NCI-H2107 treated with DMSO at 0.1 percent for 48 hours (cell line): ENCODE measurements around the gene SLC39A2.
A peak's percentile ranks its signal among the peaks of the same experiment; 100 is the strongest.
"Not testable (repeated sequence)": the region's sequence is repeated elsewhere in the genome, so short reads cannot be mapped to it uniquely, and the experiment has no call there.

ENCODE experiments used
- DNase-seq: peaks from one replicate; lab custom pipeline; 2025; ENCODE audit not compliant: unreplicated experiment; lab: John Stamatoyannopoulos, UW

Gene SLC39A2

GRCh38 chr14:21024585-21025370 is 25.7 kb downstream of the SLC39A2 start, which contains the start of gene NDRG2:
Gene NDRG2 (minus strand): TSS chr14:21025061. CDS start chr14:21023315, 1,746 bp downstream.
- DNase-seq, result peak; percentile 12

GRCh38 chr14:21025371-21026273 is 26.5 kb downstream of the SLC39A2 start:
- DNase-seq, result no peak

DNA sequence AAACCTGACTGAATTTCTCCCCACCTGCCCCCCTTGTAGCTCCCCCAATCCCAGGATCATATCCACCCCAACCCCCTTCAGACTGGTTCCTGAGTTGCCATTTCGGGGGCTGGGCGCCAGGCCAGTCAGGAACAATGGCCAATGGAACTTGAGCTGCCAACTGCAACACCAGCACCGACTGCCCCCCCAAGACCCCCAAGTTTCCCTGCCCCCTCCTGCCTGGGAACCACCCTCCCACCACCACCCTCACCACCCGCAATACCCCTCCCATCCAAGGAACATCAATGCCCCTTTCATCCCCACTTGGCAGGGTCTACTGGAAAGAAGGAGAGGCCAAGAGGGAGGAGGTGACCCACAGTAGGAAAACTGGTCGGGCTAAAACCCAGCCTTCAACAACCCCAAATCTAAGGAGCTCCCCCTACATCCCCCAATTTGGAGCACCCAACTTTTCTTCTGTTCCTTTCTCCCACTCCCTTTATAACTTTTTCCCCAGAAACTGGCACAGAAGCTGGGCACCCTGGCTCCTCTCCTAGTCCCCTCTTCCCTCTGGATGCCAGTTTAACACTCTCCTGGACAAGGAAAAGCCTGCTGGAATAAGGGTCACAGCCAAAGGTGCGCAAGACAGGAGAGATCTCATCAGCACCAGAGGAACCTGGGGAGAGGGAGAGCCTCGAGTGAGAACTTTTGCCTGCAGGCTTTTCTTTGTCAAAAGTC is 27.3 kb downstream of the SLC39A2 start:
- DNase-seq, result no peak

- DNase-seq, result no peak
Measured at GRCh38 chr14:21026988-21027315, 27.9 kb downstream of the SLC39A2 start.

DNA sequence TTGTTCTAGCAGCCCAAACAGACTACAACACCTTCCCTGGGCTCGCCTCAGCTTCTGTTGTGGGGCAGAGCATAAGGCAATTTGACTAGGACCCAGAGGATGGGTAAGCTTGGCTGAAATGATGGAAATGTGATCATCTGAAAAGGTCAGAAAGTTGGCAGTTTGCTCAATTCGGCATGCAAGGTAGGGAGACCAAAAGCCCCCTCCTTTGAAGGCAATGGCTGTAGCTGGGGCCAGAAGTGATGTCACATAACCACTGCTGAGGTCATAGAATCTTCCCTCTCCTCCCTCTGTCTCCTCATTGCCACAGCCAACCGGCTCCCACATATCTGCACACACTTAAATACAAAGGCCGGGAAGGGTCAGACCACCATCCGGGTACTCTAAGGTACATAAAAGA is 30.8 kb downstream of the SLC39A2 start, which contains the start of gene TPPP2:
TSS of gene TPPP2 (plus strand) at position 301 of the 400 bp plus-strand sequence. CDS start 365 bp downstream, outside the sequence.
- DNase-seq, result no peak

- DNase-seq, result no peak
Measured at GRCh38 chr14:21030531-21030930, 31.4 kb downstream of the SLC39A2 start.

DNA sequence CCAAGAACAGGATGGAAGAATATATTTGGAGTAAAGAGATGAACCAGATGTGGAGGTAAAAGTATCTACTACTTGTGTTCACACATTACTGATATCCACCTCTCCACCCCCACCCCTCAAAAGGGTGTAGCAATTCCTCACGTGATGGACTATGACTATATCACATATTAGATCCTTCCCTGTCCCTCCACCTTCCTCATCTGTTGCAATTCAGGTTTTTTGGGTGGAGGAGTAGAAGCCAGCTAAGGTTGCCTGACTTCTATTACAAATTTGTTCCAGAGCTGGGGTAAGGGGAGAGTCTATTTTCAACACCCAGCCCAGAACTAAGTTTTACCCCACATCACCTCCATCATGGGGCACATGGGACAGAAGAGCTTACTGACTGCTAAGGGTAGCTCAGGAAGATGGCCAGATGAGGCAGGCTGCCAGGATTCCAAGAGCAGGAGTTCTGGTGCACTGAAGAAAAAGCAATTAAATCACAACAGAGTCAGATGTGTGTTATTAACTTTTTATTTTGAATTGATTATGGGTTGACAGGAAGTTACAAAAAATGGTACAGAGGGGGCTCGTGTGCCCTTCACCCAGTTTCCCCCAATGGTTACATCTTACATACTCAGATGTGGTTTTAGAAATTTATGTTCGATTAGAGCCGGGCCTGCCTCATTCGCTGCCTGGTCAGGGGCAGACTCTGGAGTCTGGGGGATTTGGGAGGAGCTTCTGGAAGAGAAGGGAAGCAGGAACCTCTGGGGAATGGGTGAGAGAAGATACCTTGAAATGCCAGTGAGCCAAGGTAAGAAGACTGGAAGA is 33.4 kb downstream of the SLC39A2 start:
- DNase-seq, result no peak

DNA sequence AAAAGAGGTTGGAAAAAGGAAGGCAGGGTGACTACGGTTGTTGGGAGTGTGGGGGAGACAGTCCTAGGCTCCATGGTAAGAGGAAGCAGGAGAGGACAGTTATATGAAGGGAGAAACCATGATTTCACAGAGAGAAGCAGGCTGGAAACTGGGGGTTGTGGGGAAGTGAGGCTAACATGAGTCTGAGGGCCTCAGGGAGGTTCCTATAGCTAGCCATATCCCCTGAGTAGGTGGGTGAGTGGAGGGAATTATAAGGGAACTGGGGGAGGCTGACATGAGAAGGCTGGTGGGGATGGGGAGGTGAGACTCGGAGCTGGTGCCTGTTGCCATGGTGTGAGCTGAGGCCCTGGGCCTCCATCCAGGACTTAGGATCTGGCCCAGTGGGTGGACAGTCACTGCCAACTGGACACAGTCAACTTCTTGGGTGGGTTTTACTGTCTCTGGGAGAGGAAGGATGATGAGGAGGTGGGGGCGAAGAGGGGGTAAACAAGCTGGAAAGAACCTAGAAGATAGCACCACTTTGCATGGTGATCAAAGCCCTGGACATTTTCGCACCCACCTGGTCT is 34.1 kb downstream of the SLC39A2 start:
- DNase-seq, result no peak

- no peak for DNase-seq
Measured at GRCh38 chr14:21034707-21035106, 35.6 kb downstream of the SLC39A2 start, which contains the start of gene RNASE13. Gene RNASE13 (minus strand): TSS chr14:21034807. CDS start chr14:21034288, 519 bp downstream.

- no peak for DNase-seq
Measured at GRCh38 chr14:21036751-21037150, 37.7 kb downstream of the SLC39A2 start.

DNA sequence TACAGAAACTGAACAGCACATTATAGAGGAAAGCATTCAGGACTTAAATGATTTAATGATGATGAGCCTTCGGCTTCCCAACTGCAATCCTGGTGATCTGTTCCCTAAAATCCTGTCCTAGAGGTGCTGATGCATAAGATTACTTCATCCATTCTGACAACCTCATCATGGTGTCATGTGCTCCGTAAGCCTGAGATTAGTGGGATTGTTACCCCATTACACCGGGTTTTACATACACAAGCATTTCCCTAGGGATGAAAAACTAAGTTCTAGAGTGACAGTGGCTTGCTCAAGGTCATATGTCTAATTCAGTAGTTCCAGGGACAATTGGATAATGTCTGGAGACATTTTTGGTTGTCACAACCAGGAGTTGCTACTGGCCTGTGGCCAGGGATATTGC is 38.1 kb downstream of the SLC39A2 start:
- DNase-seq, result no peak

DNA sequence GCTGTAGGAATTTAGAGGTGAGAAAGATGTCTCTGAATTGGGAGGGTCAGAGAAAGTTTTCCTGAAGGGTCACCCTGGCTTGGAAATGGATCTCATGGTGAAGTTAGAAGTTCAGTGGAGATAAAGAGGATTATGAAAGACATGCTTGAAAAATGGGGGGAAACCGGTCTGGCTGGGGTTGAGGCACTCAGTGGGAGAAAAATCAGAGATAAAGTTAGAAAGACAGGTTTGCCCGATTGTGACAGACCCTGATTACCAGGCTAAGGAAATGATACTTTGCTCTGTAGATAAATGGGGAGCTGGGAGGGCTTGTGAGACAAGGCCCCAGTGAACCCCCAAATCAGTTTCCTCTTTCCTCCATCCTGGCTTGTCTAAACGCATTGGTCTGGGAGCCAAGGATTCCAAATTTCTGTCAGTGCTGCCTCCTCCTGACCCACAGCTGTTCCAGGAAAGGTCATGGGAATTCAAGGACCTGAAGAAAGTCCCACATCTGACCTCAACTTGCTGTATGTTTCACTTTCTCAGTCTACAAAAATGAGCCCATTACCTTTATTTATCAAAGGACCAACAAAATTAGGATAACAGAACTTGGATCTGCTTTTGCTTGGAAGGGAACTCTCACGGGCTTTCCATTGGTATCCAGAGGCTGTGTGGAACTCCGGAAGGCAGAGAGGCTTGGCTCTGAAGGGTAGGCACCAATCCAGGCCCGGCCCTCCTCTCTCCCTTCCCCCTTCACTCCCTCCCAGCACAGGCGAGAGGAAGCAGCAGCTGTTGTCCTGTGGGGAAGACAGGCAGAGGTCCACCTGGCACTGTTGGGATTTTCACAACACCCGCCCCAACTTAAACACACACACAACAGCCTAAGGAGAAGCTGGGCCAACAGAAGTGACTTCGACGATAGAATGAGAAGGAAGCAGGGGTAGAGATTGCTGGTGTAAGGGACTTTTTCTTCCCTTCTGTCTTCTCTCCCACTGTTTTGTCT is 39.6 kb downstream of the SLC39A2 start:
- no peak for DNase-seq

DNA sequence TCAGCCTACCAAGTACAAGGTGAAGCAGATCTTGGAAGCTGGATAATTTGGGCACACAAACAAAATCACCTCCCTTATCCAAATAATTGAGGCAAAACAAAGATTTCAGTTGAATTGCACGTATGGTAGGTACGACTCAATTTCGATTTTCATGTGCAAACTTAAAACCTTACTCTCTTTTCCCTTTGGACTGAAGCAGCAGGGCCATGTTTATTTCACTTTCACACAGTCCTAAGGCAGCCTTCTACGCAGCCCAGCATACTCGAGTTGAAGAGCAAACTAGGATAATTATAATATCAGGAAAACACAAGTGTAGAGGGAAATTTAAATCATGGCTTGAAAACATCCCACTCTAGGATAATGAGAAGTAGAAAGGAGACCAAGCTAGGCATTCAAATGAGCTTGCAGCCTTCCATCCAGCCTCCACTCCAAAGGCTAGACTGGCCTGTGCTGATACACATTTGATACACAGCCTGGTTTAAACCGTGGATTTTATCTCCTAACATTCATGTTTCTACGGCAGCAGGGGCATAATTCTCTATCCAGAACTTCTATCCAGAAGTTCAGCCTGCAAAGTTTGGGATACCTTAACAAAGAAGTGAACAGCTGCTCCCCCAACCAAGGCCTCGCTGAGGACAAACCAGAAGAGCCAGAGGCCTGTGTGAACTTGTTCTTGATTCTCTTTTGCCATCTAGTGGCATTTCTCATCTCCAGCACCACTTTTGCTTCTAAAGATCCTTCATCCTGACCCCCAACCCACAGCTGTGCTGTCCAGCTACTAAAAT is 40.7 kb downstream of the SLC39A2 start:
- peak; percentile 52 for DNase-seq

DNA sequence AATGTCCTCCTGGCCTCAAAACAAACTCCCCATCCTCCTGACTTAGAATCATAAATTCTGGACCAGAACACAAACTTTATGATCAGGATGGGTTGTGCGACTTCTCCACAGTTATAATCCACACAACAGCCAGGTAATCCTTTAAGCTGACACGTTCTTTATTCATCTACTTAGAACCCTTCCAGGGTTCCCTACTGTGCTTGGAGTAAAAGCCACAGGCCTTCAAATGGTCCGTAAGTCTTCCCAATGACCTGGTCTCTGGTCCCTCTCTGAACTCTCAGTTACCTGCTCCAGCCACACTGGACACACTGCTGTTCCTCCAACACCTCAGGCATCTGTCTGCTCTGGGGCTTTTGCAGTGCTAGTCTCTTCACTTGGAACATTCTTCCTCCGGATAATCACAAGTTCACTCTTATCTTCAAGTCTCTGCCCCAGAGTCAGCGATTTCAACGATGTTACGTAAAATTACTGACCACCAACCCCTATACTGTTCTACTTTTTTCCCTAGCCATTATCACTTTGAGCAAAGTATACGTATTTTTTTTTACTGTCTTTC is 41.4 kb downstream of the SLC39A2 start:
- no peak for DNase-seq

DNA sequence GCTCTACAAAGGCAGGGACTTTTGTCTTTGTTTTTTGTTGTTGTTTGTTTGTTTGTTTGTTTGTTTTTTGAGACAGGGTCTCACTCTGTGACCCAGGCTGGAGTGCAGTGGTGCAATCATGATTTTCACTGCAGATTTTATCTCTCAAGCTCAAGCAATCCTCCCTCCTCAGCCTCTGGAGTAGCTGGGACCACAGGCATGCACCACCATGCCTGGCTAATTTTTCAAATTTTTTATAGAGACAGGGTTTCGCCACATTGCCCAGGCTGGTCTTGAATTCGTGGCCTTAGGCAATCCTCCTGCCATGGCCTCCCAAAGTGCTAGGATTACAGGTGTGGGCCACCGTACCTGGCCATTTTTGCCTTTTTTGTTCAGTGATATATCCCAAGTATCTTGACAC is 41.8 kb downstream of the SLC39A2 start:
- not testable (repeated sequence) for DNase-seq

- no peak for DNase-seq
Measured at GRCh38 chr14:21041676-21042433, 42.8 kb downstream of the SLC39A2 start, which contains the start of gene RNASE7. Gene RNASE7 (plus strand): TSS chr14:21042362. CDS start chr14:21042993, 631 bp downstream.

DNA sequence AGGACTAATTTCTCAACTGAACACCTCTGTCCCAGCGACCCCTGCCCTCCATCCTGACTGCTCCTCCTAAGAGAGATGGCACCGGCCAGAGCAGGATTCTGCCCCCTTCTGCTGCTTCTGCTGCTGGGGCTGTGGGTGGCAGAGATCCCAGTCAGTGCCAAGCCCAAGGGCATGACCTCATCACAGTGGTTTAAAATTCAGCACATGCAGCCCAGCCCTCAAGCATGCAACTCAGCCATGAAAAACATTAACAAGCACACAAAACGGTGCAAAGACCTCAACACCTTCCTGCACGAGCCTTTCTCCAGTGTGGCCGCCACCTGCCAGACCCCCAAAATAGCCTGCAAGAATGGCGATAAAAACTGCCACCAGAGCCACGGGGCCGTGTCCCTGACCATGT is 43.8 kb downstream of the SLC39A2 start:
- no peak for DNase-seq
